ENCODE data around the gene RHBDL3.
"Not testable (repeated sequence)": the region's sequence is repeated elsewhere in the genome, so short reads cannot be mapped to it uniquely, and the experiment has no call there.

RHBDL3 gene

GRCh38 chr17:32297860-32298259 is 32.2 kb downstream of the RHBDL3 start:
- DNase-seq, result no peak

GRCh38 chr17:32298298-32298697 is 32.7 kb downstream of the RHBDL3 start:
- no peak for DNase-seq

GRCh38 chr17:32298721-32299579 is 33.3 kb downstream of the RHBDL3 start:
- DNase-seq, result no peak

- DNase-seq, result no peak
Observed at GRCh38 chr17:32299580-32300164, 34.0 kb downstream of the RHBDL3 start.

- DNase-seq, result no peak
Observed at GRCh38 chr17:32302037-32302436, 36.4 kb downstream of the RHBDL3 start.

- no peak for DNase-seq
Observed at GRCh38 chr17:32302860-32303649, 37.4 kb downstream of the RHBDL3 start.

- no peak for DNase-seq
Observed at GRCh38 chr17:32303781-32304288, 38.2 kb downstream of the RHBDL3 start.

- no peak for DNase-seq
Observed at GRCh38 chr17:32305049-32305448, 39.4 kb downstream of the RHBDL3 start.

- no peak for DNase-seq
Observed at GRCh38 chr17:32307658-32308057, 42.0 kb downstream of the RHBDL3 start.

- no peak for DNase-seq
Observed at GRCh38 chr17:32311028-32311536, 45.5 kb downstream of the RHBDL3 start.

GRCh38 chr17:32314636-32315035 is 49.0 kb downstream of the RHBDL3 start:
- no peak for DNase-seq

GRCh38 chr17:32315171-32315570 is 49.5 kb downstream of the RHBDL3 start:
- no peak for DNase-seq

- not testable (repeated sequence) for DNase-seq
Observed at GRCh38 chr17:32316653-32317052, 51.0 kb downstream of the RHBDL3 start.

- no peak for DNase-seq
Observed at GRCh38 chr17:32317353-32317752, 51.7 kb downstream of the RHBDL3 start.

- DNase-seq, result no peak
Observed at GRCh38 chr17:32318071-32318470, 52.4 kb downstream of the RHBDL3 start.

- peak; percentile 61 for DNase-seq
Observed at GRCh38 chr17:32319548-32319905, 53.9 kb downstream of the RHBDL3 start.

- not testable (repeated sequence) for DNase-seq
Observed at GRCh38 chr17:32320080-32320479, 54.4 kb downstream of the RHBDL3 start.

GRCh38 chr17:32320847-32321246 is 55.2 kb downstream of the RHBDL3 start:
- DNase-seq, result no peak

- DNase-seq, result no peak
Observed at GRCh38 chr17:32323046-32323445, 57.4 kb downstream of the RHBDL3 start.

GRCh38 chr17:32323811-32324491 is 58.3 kb downstream of the RHBDL3 start:
- no peak for DNase-seq

- DNase-seq, result no peak
Observed at GRCh38 chr17:32327911-32328310, 62.3 kb downstream of the RHBDL3 start.

GRCh38 chr17:32330147-32330546 is 64.5 kb downstream of the RHBDL3 start:
- no peak for DNase-seq

Measured in activated effector memory CD4-positive, alpha-beta T cell treated with Interleukin-2 at 50 U/mL for 16 hours (primary cell).